Activated CD4-positive, alpha-beta T cell treated with anti-CD3 and anti-CD28 coated beads, Interleukin-2, amount 50 U/mL, for 1 hour (primary cell): ENCODE results near the gene ITM2C.
A peak's percentile ranks its signal among the peaks of the same experiment; 100 is the strongest.

Experiments
- DNase-seq: peaks from one replicate; pipeline ENCODE4 v3.0.0-alpha.2; 2020

ITM2C gene

DNA sequence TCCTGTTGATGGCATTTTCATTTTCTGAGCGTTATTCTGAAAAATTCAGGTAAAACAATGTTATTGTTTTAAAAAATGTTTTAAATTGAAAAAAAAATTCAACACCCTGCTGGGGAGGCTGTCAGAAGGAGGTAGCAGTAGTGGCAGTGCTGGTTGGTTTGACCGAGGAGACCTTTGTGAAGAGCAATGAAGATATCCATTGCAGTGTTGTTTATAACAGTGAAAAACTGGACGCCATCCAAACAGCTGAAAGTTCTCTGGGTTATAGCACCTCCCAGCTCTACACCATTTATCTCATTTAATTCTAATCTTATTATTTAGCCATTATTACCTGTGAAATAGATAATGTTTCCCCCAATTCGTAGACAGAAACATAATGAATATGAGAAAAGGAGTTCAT is 12.6 kb upstream of the ITM2C start:
- DNase-seq, result no peak

DNA sequence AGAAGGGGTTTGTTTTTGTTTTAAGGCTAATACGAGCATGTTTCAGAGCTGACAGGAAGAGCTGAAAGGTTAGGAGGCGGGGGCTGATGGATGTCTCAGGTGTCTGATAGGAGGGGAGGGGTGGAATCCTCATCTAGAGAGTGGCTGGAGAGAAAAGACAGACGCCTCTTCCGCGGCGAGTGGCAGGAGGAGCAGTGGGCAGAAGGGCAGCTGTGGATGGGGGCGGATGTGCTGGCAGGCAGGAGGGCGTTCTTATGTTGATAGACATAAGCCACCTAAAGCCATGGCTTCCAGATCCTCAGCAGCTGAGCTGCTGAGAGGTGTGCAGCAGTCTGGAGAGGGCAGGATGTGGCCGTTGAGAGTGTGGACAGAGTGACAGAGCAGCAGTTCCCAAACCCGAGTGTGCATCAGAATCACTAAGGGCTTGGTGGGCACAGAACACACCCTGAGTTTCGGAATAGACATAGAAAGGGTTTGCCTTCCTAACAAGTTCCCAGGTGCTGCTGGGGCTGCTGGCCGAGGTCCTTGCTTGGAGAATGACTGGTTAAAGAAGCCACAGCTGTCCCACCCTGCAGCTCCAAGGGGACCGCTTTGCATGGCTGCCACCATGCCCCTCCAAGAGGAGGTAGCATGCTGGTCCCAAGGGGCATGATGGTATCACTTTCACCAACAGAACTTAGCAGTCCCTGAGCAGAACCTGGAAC is 3.0 kb upstream of the ITM2C start:
- no peak for DNase-seq

DNA sequence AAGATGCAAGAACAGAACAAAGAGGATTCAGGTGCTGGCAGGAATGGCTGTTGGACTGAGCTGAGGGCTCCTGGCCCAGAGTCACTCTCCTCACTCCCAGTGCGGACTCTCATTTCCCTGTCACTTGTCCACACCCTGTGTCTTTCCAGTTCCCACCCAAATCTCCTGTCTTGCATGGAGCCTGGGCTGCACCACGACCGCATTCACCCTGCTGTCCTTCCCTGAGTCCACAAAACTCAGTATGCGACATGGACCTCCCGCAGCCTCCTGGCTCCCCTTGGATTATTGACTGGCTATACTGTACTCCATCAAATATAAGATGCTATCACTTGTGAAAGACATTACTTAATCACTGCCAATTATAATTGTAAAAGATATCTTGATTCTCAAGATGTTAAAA is 2.5 kb upstream of the ITM2C start:
- DNase-seq, result no peak

DNA sequence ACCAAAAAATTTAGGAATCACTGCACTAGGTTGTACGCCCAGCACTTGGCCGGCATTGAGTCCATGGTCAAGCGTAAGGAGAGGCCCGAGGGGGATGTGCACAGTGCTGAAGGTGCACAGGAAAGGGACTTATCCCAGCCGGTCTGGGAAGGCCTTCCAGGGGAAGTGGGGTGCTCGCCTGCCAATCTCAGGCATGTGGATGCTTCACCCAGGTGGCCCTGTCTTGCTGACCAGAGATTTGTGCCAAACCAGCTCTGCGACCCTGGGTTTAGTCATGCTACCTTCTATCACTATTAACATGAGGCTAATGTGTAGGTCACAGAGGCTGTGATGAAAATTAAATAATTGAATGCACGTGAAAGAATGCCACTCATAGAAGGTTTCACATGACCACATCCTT is 1.7 kb upstream of the ITM2C start:
- no peak for DNase-seq

DNA sequence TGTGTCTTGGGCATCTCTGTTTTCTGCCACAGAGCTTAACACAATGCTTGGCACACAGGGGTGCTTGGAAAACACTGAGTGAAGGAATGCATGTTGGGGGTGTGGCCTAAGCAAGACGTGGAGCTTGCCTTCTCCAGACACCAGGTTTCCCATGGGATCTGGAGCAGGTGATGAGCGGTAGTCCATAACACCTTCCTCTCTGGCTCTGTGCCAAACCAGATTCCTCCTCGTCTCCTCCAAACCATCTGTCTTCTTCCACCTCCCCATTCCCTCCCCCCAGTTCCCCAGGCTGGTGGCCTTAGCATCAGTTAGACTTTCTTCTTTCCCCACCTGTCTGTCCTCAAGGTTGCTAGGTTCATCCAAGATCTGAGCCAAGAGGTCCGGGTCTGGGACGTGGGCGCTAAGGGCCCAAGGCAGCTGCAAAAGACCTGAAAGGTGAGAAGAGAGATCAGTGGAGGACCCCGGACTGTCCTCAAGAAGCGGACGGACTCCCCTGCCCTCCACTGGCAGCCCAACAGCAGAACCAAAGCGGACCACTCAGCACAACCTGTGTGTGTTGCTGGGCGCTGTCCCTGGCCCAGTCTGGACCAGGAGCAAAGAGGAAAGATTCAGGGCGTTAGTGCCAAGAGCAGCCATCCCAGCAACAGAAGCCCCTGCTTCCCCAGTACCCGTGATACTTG is 1.2 kb upstream of the ITM2C start:
- DNase-seq, result no peak

DNA sequence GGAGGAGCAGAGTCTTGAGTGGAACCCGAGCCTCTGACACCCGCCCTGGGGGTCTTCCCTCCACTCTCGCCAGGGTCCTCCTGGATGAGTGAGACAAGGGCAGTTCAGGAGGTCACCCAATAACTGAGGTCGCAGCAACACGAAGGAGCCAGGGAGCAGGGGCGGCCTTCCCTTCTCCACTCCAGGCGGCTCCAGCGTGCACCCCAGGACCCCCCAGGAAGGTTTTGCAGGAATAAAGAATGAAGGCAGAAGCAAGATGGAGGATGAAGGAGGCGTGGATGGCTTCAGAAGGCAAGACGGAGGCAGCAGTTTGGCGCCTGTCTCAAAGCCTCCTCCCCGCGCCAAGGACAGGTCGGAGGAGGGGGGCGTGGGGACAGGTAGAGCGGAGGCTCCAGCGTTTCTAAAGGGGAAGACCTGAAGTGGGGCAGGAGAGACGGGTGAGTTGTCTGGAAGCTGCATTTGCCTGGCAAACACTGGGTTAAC is 579 bp upstream of the ITM2C start:
- no peak for DNase-seq

DNA sequence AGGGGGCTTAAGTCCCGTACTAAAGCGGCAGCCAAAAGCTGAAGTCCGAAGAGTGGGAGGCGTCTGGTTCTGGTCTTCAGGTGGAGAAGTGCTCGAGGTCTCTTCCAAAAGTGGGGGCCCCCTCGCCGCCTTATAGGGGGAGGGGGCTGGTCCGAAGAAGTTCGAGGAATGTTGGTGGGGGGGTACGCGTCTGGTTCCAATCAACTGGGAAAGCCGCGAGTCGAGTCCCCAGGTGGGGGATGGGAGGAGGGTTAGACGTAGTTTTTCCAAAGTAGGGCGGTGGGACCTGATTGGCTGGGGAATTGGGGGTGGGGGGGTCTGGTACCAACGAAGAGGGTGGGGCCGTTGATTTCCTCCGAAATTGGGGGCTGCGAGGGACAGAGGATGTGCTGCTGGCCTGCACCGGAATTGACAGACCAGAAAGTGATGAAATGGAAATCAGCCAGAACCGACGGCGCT is 594 bp downstream of the ITM2C start:
- DNase-seq, result no peak

DNA sequence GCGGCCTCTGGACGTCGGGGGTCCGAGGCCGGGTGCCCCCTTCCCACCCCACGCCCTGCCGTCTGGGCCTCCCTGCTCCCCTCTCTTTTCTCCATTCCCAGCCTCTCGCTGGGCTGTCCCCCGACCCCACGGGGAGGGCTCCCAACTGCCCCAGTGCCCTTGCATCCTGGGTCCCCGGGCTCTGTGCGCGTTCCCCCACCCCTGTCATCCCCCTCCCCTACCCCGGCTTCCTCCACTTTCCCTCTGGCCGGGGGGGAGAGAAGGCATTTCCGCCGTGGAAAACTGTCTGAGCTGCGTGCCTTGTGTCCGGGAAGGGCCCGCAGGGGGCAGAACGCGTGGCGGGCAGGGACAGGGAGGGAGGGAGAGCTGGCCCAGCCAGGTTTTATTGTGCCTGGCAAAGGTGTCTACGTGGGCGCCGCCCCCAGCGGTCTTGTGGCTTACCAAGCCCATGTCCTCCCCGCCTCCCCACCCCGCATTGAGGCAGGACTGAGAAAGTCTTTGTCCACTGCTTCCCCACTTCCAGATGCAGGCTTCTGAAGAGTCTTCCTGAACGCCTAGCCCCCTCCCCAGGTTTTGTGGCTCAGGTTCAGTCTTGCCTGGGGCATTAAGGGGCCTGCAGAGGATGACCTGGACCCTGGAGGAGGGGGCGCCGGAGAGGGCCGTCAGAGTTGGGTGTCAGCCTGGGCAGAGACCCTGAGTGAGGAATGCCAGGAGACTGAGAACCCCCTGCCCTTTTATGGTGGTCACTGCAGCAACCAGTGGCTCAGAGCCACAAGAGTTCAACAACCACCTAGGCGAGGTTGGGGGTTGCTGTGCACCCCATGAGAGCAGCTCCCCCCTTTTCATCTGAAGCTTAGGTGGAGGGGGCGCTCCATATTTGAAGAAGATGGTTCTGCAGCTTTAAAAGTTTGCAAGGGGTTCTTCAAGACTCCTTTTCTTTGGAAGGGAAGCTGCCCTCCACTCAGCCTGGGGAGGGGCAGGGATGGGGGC is 1.3 kb downstream of the ITM2C start:
- DNase-seq, result no peak

DNA sequence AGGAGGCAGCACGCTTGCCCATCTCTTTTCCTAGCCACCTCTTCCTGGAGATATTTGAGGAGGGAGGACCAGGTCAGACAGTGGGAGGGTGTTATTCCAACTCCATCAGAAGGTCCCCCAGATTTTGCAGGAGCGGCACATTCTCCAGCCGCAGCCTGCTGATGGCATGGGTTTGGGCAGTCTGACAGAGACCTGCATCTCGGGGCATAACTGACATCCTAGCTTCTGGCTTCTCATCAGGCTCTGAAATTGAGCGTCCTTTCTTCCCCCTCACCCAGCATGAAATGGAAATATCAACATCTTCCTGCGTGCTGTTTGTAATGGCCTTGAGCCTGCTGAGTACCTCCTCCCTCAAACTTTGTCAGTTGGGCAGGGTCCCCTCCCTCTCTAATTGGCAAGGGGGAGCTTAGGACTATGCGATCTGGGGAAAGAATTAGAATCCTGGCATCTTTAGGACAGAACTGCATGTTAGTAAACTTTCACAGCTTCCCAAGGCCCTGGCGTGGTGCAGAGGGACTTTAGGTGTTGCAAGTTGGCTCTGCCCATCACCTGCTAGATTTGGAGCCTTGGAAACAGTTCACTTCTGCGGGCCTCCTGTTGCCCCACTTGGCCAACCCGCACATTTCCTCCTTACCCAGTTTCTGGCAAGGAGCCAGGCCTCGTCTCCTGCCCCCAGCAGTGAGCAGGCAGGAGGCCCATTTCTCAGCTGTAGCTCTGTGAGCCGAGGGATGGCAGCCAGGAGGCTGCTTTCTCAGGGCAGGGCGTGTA is 2.2 kb downstream of the ITM2C start:
- peak; percentile 60 for DNase-seq

DNA sequence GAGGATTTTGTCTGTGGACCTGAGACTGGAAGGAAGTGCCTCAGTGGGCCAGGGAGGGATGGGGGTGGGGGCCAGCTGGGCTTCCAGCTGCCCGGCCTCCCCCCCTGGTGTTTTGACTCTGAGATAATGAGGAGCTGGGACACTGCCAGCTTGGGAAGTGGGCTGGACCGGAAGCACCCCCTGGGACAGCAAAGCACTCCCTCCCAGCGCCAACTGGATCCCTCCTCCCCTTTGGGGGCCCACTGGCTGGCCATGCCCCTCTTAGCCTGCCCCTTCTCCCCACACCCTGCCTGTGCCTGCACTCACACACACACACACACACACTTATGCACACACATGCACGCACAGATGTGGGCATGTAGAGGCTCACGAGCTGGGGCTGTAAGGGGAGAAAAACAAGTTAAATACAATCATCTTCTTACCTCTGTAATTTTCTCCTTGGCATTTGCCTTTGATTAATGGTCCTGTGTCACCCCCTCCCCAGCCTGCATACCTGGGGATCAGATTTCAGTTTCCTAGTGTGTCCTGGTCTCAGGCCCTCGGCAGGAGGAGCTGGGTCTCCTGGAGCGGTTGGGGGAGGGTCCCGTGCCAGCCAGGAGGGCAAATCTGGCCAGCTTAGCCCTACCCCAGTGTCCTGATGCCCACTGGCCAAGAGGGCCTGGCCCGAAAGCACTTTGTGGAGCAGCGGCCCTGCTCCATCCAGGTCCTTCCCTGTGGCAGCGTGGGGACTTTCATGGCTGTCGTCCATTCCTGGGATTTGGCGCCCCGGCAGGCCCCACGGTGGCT is 3.6 kb downstream of the ITM2C start:
- no peak for DNase-seq

DNA sequence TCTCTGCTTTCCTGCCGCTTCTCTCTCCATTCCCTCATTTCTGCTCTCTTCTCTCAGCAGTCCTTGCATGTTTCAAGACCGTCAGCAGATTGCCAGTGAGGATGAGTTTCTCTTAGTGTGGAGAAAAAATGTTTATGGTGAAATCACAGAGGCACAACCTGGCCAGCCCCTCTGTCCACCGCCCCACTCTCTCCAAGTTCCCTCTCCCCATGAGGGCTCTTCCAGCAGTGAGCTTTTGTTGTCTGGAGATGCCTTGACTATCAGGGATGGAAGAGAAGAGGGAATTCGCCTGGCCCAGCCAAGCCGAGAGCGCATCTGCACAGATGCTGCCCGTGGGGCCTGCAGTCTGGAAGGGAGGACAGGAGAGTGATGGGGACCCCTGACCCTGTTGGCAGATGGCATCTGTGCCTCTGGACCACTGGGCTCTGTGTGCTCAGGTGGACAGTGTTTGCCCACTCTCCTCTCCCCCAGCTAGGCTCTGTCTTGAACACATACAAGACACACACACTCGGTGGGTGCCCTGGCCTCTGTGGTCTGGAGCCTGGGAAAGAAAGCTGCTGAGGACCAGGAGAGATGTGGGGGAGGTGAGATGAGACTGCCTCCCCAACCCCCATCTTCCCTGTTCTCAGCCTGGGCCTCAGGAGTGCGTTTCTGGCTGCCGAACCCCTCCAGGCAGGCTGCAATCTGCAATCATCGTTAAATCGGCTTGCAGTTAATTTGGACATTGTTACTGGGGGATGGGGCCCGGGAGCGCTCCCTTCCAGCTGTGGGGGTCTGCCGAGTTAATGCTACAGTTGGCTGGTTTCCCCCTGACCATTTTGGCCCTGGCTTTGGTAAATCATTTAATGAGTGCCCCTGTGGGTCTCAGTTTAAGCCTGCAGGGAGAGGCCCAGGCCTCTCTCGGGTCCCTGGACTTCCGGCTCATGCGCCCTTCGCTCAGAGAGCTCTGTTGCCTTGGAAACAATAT is 4.5 kb downstream of the ITM2C start:
- DNase-seq, result no peak

DNA sequence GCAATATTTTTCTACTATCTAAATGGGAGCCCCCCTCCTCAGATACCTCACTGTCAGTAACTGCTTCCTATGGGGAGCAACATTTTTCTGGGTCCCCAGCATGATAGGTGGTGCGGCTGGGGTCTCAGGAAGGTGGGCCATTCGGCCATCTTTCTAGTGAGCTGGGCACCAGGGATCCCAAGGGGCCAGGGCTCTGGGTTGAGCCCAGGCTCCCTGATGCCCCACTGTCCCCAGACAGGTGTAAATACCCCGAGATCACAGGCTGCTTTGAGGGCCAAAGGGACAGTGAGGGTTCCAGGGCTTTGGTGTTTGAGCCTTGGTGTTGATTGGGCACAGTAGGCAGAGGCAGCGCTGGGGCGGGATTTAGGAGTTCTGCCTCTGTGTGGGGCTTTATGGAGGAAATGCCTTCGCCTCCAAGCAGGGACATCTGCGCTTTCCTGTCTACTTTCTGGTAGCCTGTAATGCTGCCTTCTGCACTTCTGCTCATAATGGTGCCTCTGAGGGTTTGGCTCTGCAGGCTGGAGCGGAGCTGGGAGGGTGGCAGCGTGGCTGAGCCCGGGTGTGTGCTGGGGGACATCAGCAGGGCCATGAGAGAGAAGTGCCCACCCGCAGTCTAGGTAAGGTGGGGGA is 5.3 kb downstream of the ITM2C start:
- no peak for DNase-seq

DNA sequence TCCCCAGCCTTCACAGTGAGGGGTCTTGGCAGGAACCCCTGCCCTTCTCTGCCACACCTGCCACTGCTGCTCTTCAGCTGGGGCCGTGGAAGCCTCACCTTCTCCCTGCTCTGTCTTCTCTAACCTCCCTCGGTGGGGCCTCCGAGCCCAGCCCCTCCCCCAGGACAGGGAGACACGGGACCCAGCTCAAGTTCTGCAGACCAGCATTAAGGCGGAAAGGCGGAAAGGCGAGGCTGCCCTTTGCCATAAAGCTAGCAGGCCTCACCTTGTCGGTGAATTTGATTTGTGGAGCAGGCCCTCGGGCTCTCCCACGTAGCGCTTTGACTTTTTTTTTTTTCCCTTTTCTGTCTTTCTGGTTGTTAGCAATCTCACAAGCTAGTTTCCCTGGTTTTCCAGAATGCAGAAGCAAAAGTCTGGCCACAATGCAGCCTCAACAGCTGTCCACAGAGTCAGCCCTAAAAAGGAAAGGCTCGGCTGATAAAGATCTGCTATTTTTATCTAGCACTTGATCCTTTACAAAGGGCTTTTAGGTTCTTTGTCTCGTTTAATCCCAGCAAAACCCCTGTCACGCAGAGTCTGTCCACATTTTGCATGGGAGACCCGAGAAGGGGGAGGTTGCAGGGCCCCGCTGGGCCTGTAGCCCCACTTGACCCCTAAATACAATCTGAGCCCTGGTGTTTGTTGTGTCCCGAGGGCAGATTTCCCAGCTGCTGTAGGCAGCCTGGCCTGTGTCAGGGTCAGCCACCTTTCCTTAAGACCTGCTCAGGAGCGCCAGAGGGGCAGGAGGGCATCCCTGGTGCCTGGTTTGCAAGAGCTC is 6.0 kb downstream of the ITM2C start:
- no peak for DNase-seq

DNA sequence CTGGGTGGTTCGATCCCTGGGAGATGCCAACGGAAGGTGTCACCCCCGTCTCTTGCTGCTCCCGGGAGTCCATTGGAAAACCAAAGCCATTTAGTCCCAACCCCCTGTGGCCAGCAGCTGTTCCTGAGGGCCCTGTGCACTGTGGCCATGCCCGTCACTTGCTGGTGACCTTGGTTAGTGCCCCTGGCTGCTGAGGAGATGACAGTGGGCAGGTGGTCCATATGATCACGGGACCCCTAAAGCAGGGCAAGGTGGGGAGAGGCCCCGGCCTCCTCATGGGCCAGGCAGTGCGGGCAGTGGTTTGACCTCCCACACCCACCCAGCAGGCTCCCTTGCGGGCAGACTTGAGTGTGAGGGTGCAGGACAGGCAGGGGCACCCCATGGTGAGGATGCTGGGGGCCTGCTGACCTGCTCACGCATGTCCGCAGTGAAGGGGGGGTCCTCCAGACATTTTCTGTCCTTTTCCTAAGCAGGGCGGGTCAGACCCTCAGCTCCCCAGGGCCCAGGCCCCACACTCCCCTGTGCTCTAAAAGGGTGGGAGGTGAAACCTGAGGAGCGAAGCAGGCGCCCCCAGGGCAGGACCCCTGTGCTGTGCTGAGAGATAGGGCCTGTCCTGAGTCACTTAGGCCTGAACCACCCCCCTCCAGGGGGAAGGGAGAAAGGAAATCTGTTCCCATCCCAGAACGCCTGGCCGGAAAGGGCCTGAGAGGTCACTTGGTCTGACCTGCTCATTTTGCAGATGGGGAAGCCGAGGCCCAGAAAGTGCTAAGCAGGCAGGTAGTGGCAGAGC is 6.8 kb downstream of the ITM2C start:
- no peak for DNase-seq

DNA sequence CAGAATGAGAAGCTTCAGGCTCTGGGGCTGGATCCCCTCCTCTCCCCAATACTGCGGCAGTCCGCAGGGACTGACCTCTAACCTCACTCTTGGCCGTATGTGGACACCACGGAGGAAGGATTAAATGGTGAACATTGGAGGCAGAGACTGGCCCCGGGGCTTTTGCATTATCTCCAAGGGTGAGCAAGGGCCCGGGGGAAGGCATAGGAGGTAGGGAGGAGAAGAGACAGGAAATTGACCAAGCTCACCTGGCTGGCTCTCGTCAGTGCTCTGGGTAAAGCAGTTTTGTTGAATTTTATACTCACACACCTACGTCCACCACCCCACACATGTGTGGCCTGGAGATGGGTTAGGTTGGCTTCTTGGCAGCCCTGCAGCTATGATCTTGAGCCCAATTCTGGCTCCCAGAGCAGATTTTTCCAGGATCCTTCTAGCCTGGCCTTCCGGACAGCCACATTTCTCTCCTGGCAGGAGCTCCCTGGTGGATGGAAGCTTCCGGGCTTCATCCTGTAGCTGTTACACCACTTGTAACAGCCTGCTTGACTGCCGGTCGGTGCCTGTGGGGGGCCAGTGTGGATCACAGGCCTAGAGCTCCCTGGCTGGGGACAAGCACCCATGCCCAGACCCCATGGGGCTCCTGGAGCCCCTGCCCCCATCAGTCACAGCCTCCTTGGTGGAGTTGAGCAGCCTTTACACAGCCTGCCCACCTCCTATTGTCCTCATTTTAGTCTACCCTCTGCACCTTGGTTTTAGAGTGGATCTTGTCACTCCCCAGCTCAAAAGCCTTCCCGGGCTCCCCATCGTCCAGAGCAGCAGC is 7.6 kb downstream of the ITM2C start:
- no peak for DNase-seq

DNA sequence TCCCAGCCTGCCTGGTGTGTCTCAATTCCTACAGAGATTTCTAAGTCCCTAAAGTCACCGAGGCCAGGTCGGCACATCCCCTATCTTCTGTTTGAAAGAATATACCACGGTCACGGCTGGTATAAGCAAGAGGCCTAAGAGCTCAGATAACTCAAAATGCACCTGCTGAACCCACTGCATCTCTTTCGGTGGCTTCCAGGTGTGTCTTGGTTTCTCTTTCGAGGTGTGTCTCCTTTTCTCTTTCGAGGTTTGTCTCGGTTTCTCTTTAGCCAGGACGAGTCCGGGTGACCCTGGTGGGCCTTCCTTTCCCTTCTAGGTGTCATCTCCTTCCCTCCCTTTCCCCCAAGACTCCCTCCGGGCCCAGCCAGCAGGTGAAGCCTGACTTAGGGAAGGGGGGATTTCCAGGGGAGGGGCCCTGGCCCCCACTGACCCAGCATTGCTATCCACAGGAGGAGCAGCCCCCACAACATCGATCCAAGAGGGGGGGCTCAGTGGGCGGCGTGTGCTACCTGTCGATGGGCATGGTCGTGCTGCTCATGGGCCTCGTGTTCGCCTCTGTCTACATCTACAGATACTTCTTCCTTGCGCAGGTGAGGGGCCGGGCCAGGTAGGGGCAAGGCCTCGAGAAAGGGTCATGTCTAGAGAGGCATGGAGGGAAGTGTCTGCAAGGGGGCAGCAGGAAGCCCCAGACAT is 8.4 kb downstream of the ITM2C start:
- no peak for DNase-seq
